ENCODE data around the gene FAM89B. TPM values are rescaled to one million over a fixed set of nuclear protein-coding genes. Genes with fewer than 3 reads are reported as not detected.

The FAM89B gene
- total RNA-seq, 1 experiment from 2014 or later: 102 TPM

GRCh38 chr11:65548395-65548794 lies 23.9 kb upstream of the FAM89B start:
- in situ Hi-C loops (cut with HindIII; ENCODE audit: low pct_unique_long_range_greater_than_20kb, low sequenced_read_pairs) (no loop called here), intact Hi-C loops (cut with micrococcal nuclease; ENCODE audit: unreplicated experiment) (no loop called here)
- no peak for TF ChIP-seq CTCF (IDR thresholded peaks at IDR 0.05)
- no peak for TF ChIP-seq SIN3A (IDR thresholded peaks at IDR 0.05; ENCODE audit: borderline replicate concordance, insufficient read depth, low read depth, low read length)
- no peak for TF ChIP-seq REST (IDR thresholded peaks at IDR 0.05; ENCODE audit: insufficient read depth in 1 of 2, low read depth in 2 of 2, low read length in 1 of 2)
- no peak for TF ChIP-seq TCF7L2 (IDR thresholded peaks at IDR 0.05; ENCODE audit: low read depth, low read length)
- TF ChIP-seq POLR2AphosphoS5 (IDR thresholded peaks at IDR 0.05; ENCODE audit: low read depth, low read length): no peak
- H3K27me3 ChIP-seq (ENCODE audit: control insufficient read depth, insufficient read depth, low read length): no peaks in the 10 kb centered on the region
- no TSS peak for BruUV-seq (replicated peaks)
- DNase-seq (ENCODE audit: low read depth, low spot score) (no peak), ATAC-seq (no peak)
- H3K9me3 ChIP-seq (ENCODE audit: control insufficient read depth, insufficient read depth, low read depth, low read length): no peaks in the 10 kb centered on the region
- H3K4me3 ChIP-seq (ENCODE audit: low read depth in 2 of 2, low read length in 2 of 2): no peak overlapping the region
- H3K27ac ChIP-seq (ENCODE audit: low read length): no peak overlapping the region
- H3K4me1 ChIP-seq (ENCODE audit: control insufficient read depth, insufficient read depth, low read length): peaks cover 15% of the 10 kb centered on the region
- POLR2A ChIA-PET: interaction anchor here (0.6 kb wide), 1 partner anchor 49 kb away, joined by 3 read pairs; no protein-coding TSS in a partner anchor
- CTCF ChIA-PET: no interaction called here
- H3K36me3 ChIP-seq (ENCODE audit: control insufficient read depth, insufficient read depth, low read length): no peaks in the 10 kb centered on the region

- Histone ChIP-seq H3K27ac (ENCODE audit: low read length) (no peak overlapping the region), H3K36me3 (ENCODE audit: control insufficient read depth, insufficient read depth, low read length) (no peaks in the 10 kb centered on the region), H3K9me3 (ENCODE audit: control insufficient read depth, insufficient read depth, low read depth, low read length) (no peaks in the 10 kb centered on the region), H3K4me1 (ENCODE audit: control insufficient read depth, insufficient read depth, low read length) (peaks cover 21% of the 10 kb centered on the region), H3K4me3 (ENCODE audit: low read depth in 2 of 2, low read length in 2 of 2) (no peak overlapping the region), H3K27me3 (ENCODE audit: control insufficient read depth, insufficient read depth, low read length) (no peaks in the 10 kb centered on the region)
- TF ChIP-seq TCF7L2 (IDR thresholded peaks at IDR 0.05; ENCODE audit: low read depth, low read length) (no peak), CTCF (IDR thresholded peaks at IDR 0.05) (no peak), POLR2AphosphoS5 (IDR thresholded peaks at IDR 0.05; ENCODE audit: low read depth, low read length) (no peak), REST (IDR thresholded peaks at IDR 0.05; ENCODE audit: insufficient read depth in 1 of 2, low read depth in 2 of 2, low read length in 1 of 2) (no peak), SIN3A (IDR thresholded peaks at IDR 0.05; ENCODE audit: borderline replicate concordance, insufficient read depth, low read depth, low read length) (no peak)
- intact Hi-C loops (cut with micrococcal nuclease; ENCODE audit: unreplicated experiment): no loop called here
- DNase-seq (ENCODE audit: low read depth, low spot score): no peak
- in situ Hi-C loops (cut with HindIII; ENCODE audit: low pct_unique_long_range_greater_than_20kb, low sequenced_read_pairs): no loop called here
- CTCF ChIA-PET: interaction anchor here (0.6 kb wide), 2 partner anchors 9 to 96 kb away, joined by 3 to 5 read pairs; no protein-coding TSS in a partner anchor
- no peak for ATAC-seq
- no TSS peak for BruUV-seq (replicated peaks)
- POLR2A ChIA-PET: interaction anchor here (0.6 kb wide), 1 partner anchor 50 kb away, joined by 3 read pairs; the partner anchor contains the start of gene MALAT1
These were observed 23.2 kb upstream of the FAM89B start for GRCh38 chr11:65549096-65549495.
